Femur (tissue), 1 donor: Measurements from ENCODE around the gene ADAM11.
"Not testable (repeated sequence)": the region's sequence is repeated elsewhere in the genome, so short reads cannot be mapped to it uniquely, and the experiment has no call there.

Source experiments
- DNase-seq: peaks from one replicate; pipeline ENCODE4 v3.0.0-alpha.2; 2017

Gene ADAM11

DNA sequence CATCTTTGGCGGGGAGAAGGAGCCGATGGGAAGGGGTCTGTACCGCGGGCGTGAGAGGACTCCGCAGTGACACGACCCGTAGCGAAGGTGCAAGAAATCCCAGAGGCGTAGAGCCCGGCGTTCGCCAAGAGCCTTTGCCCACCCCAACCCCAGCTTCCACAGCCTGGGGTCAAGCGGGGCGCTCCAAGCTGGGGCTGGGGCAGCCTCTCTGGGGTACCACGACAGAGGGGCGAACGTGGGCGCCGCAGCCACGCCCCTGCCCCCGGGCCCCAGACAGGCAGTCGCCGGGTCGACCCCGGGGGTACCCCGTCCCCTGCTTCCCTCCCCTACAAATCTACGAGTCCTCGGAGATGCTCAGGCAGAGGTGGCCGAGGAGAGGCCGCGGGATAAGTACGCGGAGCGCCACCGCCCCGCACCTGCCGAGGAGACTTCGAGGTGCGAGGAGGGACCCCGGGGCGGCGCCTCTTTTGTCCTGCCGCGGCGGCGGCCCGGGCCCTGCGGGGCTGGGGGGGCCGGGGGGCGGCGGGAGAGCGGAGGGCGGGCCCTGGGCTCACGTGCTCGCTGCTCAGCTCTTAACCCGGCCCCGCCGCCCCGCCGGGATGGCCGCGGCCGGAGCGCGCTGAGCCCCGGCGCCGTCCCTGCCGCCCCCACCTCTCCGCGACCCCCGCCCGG is at the start of gene ADAM11:
ADAM11 (plus strand) TSS at position 575 of the 672 bp plus-strand sequence. CDS start 212 bp downstream, outside the sequence.
- DNase-seq, result no peak

GRCh38 chr17:44719444-44719843 is 39.3 kb upstream of the ADAM11 start:
- no peak for DNase-seq

DNA sequence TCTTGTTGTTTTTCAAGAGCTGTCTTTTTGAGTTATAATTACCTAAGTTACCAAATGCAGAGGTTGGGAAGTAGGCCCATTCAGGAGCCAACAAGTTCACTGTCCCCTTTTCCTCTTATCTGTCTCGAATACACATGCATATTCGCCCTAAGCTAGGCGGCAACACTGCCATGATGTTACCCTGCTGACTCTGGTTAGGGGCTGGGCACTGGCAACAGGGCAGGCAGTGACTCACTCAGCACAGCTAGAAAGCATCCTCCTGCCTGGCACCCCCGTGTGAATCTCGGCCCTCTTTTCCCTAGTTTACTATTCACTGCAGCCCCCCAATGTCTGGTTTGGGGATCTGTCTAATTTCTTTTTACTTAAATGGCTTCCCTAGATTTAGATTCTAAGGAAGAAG is 36.5 kb upstream of the ADAM11 start:
- DNase-seq, result no peak

DNA sequence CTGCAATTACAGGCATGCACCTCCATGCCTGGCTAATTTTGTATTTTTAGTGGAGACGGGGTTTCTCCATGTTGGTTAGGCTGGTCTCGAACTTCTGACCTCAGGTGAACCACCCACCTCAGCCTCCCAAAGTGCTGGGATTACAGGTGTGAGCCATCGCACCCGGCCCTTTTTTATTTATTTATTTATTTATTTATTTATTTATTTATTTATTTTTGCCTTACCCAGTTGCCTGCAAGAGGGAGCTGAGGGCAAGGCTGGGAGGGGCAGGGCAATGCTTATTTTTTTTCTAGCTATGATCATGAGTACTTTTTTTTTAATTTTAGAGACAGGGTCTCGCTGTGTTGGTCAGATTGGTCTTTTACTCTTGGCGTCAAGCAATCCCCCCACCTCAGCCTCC is 32.7 kb upstream of the ADAM11 start:
- not testable (repeated sequence) for DNase-seq

DNA sequence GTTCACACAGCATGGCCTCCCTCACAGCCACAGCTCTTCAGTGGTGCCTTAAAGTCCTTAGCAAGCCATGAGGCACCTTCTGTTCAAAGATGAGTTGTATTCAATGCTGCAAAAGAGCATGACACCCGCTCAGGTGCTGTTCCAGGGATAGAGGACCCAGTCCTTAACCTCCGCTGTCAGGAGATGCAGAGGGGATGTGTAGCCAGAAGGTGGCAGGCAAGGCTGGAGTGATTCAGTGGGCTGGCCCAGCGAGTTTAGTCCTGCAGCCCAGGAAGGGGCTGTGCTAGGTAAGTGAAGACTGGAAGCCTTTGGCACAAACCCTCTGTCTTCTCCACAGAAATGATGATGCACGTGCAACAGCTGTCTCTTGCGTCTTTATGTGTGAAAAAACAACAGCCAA is 25.0 kb upstream of the ADAM11 start:
- DNase-seq, result no peak

DNA sequence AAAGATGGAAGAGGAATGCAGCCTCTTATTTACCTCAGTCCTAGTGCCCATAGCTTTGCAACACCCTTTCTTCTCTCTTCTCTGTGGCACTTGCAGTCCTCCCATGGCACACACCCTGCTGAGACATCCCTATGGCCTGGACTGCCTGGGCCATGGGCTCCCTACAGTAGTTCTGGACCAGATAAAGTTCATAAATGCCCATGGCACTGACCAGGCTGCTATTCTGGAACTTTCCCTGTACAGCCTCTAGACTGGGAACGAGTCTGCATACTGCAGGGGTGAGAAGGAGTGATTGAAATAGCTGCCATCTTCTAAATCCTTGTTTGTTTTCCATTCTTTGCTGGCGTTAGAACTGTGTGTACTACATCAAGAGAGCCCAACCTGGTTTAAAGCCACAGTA is 24.5 kb upstream of the ADAM11 start:
- DNase-seq, result no peak

DNA sequence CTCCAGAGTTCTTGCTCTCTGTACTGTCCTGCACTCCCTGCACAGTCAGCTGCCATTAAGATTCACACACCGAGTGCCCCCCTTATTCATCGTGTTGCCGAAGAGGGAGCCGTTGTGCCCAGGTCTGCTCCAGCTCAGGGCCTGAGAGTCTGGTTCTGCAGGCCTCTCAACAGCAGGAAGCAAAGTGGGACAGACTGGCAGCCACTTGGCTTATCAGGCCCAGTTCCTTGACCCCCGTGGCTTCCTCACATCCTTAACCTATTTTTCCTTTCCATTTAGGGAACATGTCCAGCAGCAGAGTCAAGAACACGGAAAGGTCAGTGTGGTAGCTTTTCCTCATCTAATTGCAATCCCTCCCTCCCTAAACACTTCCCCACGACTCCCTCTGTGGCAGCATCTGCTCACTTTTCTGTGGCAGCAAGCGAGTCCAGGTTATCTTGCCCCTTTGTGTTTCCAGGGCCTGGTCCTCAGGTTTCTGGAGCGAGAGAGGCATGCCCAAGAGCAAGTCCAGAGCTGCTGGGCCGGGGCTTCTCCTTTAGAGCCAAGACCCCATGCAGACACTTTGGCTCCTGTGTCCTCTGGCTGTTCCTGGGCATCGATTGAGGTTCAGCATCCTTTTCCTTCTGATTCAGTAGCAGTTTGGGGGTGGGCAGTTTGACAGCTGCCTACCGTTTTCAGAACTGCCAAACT is 22.1 kb upstream of the ADAM11 start:
- DNase-seq, result no peak

DNA sequence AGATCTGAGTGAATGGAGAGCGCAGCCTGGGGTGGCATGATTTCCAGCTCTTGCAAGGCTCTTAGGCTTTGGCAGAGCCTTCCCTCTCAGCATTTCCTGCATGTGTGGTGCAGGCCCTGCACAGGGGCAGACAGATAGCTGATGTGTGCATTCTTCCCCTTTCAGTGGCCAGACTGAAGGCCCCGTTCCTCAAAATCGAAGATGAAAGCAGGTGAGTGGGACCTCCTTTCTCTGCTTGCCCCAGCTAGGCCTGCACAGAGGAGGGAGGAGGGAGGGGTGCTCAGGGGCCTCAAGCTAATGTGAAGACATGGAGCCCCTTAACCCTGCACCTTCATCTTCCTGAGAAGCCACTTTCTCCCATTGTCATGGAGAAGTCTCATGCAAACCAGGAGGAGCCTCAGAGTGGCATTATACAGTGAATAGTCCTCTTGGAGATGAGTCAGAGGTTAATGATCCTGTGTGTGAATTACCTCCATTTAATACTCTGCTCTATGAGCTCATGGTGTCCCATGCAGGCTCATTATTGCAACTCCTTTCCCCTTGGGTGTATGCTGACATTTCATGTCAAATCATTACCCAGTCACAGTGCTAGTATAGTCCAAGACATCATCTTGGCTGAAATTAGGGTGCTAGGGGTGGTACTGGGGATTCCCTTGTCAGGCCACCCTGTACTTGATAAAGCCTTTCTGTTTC is 20.4 kb upstream of the ADAM11 start:
- no peak for DNase-seq

- no peak for DNase-seq
Observed at GRCh38 chr17:44741316-44741715, 17.5 kb upstream of the ADAM11 start.

DNA sequence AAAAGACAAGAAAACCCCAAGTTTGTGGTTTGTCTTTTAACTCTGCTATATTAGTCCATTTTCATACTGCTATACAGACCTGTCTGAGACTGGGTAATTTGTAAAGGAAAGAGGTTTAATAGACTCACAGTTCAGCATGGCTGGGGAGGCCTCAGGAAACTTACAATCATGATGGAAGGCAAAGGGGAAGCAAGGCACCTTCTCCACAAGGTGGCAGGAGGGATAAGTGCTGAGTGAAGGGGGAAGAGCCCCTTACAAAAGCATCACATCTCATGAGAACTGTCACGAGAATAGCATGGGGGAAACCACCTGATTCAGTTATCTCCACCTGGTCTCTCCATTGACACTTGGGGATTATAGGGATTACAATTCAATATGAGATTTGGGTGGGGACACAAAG is 13.5 kb upstream of the ADAM11 start:
- no peak for DNase-seq

DNA sequence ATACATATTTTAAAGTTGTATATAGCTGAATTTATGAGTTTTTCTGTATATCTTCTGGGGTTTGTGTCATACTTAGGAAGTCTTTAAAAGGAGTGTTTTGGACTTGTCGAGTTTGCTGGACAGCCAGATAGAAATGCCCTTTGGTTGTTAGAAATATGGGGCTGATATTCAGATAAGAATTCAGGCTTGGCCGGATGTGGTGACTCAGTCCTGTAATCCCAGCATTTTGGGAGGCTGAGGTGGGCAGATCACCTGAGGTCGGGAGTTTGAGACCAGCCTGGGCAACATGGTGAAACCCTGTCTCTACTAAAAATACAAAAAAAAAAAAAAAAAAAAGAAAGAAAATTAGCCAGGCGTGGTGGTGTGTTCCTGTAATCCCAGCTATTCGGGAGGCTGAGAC is 13.1 kb upstream of the ADAM11 start:
- not testable (repeated sequence) for DNase-seq

- DNase-seq, result no peak
Observed at GRCh38 chr17:44747566-44747965, 11.2 kb upstream of the ADAM11 start.

DNA sequence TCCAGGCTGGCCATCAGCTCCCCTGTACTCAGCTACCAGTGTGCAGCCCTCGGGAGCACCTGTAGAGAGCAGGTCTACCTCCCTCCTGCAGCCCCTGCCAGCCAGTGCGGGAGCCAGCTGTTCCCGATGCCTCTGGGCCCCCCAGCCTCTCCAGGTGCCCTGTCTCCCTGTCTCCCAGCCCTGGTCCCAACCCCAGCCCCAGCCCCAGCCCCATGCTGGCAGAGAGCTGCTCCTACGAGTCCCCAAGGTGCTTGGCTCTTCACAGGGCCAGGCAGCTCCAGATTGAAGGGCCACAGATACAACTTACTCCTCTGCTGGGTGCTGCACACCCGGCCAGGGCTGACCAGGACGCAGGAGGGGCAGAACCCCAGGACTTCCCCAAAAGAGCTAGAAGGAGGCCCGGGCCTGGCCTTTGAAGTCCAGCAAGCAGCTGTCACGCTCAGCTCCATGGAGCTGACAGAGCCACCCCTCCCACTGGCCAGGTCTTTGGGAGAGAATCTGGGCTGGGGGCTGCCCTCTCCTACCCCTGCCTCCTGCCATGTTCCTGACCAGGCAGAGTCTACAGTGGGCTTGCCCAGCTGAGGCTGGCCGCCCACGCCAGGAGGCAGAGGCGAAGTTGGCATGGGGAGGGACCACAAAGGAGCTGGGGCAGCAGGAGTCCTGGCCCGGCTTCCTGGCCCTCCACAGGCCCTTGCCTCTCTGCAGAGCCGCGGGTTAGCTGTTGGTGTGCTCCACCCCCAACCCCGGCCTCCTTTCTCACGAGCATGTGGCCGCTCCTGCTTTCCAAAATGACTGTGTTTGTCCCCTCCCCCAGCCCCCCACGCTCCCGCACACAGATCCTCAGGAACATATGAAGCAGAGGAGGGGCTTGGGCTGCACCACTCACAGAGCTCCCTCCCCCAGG is 9.5 kb upstream of the ADAM11 start:
- DNase-seq, result peak; percentile 79

DNA sequence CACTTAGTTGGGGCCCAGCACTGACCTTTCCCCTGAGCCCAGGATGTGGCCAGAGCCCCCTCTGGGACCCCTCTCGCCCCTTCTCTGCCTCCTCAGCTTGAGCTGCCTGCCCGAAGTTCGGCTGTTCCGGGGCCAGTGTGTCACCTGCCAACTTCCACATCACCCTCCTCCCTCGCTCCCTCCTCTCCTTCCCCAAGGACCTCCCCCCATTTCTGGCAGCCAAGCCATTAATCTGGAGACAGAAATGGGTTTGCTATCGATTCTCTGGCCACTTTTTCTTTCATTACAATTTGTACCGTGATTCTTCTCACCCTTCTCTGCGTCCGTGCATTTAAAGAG is 8.8 kb upstream of the ADAM11 start:
- DNase-seq, result no peak

DNA sequence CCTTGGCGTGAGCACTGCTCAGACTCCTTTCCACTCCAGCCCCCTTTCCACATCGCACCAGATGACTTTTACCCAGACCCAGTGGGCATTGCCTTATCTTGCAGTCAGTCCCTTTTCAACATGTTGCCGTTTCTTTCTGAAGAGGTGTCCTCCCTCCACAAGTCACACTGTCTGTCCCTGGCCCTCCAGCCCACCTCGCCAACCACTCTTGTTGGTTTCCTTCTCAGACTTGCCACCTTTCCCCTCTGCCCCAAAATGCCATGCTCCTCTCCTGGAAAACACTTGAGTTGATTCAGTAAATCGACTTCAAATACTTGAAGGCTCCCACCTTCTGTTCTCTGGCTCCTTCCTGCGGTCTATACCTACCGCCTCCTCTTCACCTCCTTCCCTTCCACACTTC is 7.5 kb upstream of the ADAM11 start:
- no peak for DNase-seq

GRCh38 chr17:44751806-44752205 is 7.0 kb upstream of the ADAM11 start:
- DNase-seq, result no peak

DNA sequence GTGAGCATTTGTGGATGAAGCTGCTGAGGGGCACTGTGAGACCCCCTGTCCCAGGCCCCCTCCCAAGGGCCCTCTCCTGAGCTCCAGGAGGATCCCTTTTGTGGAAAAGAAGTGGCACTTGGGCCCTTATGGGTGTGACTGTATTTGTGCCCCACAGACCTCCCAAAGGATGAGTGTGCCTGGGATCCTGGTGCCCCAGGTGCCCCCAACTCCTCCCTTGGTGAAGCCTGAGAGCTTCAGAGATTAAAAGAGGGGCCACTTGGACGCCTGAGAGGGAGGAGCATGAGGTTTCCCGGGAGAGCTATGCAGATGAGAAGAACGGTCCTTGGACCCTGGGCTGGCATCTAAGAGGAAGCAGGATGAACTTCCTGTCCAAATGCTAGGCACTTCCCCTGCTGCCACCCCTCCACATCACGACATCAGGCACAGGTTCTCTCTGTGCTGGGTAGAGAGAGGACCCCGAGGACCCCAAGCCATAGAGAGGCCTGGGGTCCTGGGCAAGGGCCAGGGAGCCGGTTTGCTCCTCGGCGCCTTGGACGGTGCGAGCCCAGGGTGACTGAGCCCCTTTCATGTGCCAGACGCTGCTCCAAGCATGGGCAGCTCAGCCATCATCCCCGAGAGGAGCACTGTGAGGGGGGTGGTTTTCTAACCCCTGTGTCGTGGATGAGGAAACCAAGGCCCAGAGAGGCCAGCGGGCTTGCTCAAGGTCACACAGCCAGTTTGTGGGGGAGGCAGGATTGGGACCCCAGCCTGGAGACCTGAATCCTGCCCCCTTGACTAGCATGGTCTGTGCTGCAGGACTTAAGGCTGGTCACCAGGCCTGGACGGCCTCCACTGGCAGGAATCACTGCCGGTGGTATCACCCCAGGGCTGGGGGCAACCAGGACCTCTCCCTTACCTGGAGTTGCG is 5.6 kb upstream of the ADAM11 start:
- DNase-seq, result no peak

GRCh38 chr17:44754276-44754675 is 4.5 kb upstream of the ADAM11 start:
- DNase-seq, result no peak

GRCh38 chr17:44755180-44755579 is 3.6 kb upstream of the ADAM11 start:
- not testable (repeated sequence) for DNase-seq

DNA sequence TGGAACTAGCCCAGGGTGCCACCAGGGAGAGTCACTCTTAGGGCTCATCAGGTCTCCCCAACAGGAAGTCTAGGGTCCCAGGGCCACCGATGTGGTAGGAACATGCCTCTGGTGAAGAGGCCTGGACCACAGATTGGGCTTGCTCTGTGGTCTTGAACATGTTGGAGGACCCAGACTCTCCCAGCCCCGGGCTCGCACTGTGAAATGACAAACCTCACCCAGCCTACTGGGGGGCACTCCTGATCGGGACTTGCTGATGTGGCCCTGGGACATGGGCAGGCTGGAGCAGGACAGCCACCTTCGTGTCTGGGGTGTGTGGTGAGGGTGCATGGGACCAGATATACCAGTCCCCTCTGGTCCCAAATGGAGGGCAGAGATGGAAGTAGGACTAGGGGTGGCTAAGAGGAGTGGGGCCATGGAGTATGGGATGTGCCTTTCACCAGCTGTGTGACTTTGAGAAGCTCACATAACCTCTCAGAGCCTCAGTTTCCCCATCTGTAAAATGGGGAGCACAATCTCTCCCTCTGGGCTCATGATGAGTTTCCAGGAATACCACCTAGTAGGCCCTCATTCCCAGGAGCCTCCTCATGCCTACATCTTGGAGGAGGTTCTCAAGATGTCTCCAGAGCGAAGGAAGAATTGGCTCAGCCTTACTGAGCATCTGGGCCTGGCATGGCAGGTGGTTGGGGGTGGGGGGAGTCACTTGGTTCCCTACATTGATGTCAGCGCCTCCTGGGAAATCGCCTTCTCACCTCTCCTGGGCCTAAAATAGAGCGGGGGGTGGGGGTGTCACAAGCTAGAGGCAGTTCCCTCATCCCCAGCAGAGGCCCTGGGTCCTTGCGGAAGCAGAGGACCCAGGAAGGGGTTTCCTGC is 1.5 kb upstream of the ADAM11 start:
- DNase-seq, result no peak

DNA sequence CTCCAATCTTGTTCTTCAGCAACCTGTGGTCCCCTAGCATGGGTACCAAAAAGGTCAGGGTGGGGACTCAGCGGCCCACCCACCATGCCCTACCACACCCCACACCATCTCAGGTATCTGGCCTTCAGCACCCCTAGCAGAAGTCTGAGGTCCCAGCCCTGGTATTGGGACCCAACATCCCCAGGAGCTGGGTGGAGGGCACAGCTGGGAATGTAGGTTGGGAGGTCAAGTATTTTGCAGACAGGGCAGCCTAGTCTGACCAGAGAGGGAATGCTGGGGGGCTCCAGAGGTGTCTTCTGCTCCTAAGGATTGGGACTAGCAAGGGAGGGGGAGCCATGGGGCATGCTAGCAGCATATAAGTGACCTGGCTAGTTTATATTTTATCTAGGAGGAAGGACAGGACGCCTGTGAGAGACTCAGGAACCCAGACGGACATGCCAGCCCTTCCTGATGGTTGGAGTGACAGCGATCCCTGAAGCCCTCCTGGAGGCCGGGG is 822 bp upstream of the ADAM11 start:
- no peak for DNase-seq
